Activated CD4-positive, CD25-positive, alpha-beta regulatory T cell treated with anti-CD3 and anti-CD28 coated beads, Interleukin-2, amount 50 U/mL, for 16 hours (primary cell): ENCODE results near the gene SOST.

ENCODE experiments used
- DNase-seq: peaks from one replicate; pipeline ENCODE4 v3.0.0-alpha.2; 2020; ENCODE audit warnings: low read depth, low spot score

SOST gene

GRCh38 chr17:43707184-43707583, 51.4 kb downstream of the SOST start:
- no peak for DNase-seq

GRCh38 chr17:43706235-43706634, 52.4 kb downstream of the SOST start:
- no peak for DNase-seq
